Globus pallidus (tissue), 1 donor: Measurements from ENCODE around the gene MSI2.

Experiments
- DNase-seq: peaks from one replicate; pipeline ENCODE4 v3.0.0-alpha.2; 2015; ENCODE audit warnings: low spot score

MSI2 gene

GRCh38 chr17:57524839-57525568 lies 268.7 kb downstream of the MSI2 start:
- no peak for DNase-seq

DNA sequence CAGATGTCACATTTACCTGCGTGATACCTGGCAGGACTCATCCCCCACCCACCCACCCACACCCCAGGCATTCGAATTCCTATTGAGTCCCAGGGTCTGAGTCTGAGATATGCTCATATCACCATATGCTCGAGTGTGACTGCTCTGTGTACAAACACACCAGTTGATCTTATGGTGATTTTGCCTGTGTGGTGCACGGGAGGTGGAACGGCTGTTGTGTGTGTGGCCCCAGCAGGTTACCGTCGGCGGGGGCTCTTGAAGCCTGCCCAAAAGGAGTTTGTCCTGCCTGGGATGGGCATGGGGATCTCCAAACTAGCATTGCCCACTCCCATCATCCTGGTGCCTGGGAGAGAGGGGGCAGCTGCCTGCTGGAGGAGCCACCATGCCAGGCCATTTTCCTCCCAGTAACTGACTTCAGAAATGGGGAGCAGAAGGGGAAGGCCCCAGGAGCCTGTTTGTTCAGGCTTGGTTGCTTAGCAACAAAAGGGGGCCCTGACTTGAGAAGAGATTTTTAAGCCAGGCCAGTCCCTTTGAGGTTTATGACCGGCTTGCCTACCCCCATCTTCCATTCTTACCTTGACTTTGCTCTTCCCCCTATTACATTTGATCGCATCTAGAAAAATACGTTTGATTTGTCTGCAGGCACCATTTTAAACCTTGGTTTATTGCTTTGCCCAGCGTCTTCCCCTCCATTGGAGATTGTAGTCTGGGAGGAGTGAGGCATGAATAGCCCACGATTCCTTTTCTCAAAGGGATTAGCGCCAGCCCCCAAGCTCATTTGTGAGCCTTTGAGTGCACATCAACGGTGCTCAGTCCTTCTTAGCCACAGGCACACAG lies 271.1 kb downstream of the MSI2 start:
- no peak for DNase-seq

DNA sequence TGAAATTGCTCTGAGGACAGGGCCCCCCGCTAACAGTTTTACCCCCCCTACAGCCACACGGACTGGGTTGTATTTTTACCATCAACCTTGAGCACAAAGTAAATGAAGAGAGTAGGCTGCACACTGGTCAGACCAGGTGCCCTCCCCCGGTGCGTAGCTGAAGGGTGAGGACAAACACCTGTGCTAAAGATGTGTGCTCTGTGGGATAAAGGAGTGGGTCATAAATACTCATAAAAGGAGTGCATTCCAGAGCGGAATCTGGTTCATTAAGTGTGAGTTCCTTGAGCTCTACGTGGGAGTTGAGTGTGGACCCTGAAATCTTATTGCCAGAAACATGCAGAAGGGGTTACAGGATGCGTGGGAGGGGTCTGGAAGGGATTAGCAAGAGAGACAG lies 271.7 kb downstream of the MSI2 start:
- DNase-seq: no peak

GRCh38 chr17:57530026-57530425 lies 273.7 kb downstream of the MSI2 start:
- DNase-seq: no peak

DNA sequence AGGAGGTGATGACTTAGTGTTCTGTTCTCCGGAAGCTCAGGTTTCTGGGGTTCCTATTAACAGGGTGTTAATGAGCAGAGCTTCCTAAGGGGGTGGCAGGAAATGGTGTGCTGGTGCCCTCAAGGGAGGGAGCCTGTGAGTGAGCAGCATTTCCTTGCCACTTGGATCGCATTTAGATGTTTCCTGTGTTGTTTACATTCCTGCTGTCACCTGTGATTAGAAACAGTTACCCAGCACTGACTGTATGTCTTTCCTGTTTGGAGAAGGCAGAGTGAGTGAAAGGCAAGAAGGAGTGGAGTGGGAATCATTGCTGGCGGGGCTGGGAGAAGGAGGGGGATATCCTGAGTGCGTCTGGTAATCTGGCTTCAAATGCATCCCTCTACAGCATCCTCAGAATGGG lies 274.2 kb downstream of the MSI2 start:
- no peak for DNase-seq

GRCh38 chr17:57531078-57531477 lies 274.8 kb downstream of the MSI2 start:
- DNase-seq: no peak

DNA sequence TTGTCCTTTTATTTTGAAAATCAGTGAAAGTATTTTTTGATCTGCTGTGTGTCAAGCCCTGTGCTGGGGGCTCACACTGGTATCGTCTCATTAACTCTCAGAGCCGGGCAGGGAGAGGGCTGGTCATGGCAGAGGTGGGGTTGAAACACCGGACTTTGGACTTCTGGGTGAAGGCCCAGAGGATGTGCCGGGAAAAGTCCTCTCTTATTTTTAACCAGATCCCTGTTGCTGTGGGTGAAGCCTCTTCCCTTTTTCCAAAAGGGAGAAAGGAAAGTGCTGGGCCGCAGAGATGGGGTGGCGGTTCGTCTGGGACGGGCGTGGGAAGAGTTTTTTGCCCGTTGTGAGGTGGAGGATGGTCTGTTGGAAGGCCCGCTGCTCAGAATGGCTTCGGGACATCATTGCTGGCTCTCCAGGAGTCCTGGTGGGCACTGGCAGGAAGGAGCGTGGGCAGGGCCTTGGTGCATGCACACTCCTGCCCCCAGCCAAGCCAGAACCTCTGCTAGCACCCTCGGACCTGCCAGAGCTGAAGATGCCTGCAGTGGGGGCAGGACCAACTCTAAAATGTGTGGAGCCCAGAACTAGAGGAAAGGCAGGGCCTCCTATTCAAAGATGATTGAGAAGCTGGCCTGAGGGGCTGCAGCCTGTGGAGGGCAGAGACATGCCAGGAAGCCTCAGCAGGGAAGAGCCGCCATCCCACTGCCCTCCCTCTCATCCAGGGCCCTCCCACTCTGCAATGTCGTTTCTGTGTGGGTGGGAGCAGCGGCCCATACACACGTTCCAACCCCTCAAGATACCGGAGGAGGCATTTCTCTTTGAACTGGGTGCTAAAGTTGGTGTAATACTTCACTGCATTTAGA lies 275.6 kb downstream of the MSI2 start:
- DNase-seq: no peak

DNA sequence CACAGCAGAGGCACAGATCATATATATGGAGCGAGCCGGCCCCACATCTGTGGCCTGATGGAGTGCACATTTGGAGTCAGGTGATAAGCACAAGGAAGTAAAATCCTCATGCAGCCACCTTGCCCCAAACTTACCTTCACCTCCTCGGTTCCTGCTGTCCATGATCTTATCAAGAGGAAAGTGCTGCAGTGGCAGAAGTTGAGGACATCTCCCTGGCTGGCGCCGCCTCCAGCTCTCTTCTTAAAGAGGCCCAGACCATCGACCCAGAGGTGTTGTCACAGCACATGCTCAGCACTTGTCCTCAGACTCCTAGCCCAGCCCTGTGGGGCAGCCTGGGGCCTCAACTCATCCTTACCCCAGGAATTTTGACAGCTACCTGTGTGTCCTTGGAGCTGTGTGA lies 276.2 kb downstream of the MSI2 start:
- no peak for DNase-seq

DNA sequence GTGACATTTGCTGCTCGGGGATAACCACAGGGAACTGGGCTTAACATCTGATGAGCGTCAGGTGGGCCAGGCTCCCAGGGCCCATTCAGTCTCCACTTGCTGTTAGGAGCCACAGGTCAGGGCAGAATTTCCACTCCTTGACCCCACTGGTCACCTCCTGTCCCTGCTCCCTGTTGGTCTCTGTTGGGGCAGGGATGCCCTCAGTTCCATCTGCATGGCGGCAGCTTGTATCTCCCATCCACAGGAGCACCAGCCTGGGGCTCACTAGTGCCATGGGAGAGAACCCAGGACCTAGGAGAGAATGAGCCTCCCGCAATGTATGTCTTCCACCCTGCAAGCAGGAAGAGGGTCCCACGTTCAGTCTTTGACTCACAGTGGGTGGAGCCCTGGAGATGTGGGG lies 276.6 kb downstream of the MSI2 start:
- no peak for DNase-seq

DNA sequence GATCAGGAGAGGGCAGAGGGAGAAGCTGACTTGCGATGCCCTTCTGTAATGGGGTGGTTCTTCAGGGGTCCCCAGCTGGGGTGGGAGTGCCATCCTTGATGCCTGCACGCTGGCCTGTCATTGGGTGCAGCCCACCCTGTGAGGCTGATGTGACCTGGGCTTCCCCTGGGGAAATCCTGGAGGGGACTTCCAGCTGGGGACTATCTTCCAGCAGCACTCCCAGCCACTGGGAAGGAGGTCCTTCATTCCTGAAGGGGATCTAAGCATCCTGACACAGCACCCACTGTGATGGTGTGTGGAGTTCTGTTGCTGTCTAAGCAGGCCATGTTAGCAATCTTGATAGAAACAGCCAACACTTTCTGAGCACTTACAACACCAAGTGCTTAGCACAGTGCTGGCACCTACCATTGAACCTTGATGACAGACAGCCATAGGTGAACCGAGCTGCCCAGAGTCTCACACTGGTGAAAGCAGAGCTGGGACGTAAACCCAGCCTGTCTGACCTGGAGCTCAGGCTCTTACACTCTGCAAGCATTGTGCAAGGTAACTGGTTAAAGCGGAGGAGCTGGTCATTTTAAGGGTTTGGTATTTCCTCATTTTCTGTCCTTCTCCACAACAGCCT lies 277.5 kb downstream of the MSI2 start:
- DNase-seq: no peak

DNA sequence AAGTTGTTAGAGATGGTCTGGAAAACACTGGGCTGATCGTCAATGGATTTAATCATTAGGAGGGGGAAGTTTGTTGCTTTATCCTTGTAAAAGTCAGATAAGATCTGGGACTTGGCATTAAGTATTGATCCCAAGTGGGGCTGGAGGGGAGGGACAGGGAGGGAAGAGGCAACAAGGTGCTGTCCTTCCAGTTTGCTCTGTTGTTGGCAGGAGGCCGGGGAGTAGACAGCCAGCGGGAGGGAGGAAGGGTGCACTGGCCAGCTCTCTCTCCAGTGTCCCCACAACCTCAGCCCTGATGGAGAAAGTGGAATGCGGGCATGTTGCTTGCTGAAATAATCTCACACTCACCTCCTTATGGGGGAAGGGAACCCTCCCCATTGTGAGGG lies 278.5 kb downstream of the MSI2 start:
- DNase-seq: no peak

DNA sequence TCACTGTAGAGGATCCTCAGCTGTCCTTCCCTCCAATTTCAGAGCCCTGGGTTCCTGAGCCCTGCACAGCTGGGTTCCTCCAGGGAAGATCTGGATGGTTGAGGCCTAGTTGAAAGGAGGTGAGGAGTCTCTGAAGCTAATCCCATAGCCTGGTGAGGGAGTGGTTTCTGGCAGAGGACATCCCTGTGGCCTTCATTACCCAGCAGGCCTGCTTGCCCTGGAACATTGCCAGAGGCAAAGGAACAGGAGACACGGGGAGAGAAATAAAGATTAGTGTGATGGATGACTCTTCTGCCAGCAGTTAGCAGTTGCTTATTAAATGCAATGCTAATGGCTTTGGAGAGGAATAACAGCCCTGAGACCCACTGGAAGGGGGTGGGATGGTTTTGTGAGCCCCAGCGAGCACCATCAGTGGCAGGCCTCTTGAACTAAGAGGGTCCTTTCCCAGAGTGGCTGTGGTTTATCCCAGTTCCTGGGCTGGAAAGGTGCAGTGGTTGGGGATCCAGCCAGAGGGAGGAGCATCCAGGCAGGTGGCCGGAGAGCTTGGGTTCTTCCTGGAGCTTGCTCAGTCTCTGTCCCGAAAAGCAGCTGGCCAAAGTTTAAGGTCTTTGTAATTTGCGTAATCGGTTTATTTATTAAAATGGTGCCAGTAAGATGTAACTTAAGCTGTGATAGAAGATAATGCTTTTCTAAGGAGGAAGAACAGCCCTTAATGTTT lies 279.1 kb downstream of the MSI2 start:
- no peak for DNase-seq

DNA sequence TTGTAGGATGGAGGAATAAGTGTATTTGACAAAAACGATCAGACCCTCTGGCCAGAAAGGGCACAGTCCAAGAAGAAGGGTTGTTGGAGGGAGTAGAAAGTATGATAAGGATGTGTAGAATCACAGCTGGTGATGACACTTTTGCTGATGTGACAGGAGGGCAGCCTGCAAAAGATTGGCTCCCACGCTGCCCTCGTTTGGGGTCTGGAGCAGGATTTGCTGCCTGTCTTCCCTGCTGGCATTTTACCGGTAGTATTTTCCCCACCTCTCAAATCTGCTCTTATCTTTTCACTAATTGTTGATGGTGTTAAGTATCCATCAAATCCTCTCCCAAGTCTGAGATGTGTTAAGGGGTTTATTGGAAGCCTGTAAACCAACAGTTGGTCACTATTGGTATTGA lies 280.0 kb downstream of the MSI2 start:
- DNase-seq: no peak

DNA sequence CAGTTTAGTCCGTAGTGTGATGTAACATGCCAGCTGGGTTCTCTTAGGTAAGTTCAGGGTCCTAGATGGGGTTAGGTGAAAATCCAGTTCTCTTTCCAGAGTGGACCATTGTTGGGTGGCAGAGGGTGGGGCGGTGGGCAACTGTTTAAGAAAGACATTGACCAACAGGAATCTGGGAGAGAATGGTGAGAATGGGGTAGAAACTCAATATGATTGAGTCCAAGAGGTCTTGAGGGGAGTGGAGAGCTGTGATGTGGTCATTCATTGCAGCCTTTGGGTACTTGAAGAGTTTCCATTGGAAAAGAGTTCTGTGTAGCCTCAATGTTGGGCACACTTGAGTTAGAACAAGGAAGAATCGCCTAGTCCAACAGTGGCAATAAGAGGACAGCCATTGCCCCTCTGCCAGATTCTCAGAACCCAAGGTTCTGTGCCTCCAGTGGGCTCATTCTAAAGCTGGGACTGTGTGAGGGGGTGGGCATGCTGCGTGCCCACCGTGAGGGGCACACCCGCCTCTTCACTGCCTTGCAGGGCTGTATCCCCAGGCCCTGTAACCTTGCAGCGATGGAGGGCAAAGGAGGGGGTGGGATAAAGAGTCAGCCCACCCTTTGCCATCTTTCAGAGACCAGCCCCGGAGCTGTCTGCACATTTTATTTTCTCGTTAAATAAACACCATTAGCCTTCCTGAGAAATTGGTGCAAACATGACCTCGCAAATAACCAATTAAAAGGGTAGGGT lies 280.6 kb downstream of the MSI2 start:
- DNase-seq: no peak

DNA sequence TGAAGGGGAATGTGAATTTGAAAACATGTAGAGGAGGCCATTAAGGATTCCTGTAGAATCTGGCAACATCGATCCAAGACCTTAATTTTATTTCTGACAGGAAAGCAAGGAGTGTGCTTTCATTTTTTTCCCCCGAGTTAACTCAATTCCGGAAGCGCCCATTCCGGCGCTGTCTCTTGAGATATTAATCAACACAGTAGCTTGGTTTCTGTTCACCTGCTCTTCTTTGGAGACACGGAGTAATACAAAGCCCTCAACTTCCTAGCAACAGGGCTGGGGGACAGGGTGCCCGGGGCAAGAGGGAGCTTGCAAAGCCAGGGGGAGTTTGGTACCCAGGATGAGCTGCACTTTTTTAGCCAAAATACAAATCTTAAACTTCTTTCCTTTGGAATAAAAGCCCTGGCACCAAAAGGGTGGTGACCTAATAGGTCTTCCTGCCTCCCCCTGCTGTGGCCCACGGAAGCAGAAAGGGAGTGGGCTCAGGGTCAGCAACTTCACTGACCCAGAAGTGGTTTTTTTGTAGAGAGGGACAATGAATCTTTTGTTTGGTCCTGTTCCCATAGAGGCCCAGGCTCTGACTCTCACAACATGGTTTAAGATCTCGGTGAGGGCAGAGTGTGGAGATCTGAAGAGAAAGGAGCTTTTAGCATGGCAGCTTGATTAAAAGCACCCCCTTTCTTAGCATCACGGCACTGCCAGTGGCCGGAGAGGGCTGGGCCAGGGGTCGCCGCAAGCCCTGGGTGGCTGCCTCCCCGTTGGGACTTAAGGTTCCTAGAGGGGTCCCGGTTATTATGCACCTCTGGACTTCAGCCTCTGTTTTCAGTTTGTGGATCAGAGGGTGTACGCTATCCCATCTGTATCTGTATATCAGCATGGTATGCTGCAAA lies 281.4 kb downstream of the MSI2 start:
- no peak for DNase-seq

GRCh38 chr17:57538736-57539456 lies 282.6 kb downstream of the MSI2 start:
- DNase-seq: no peak

- DNase-seq: no peak
Observed at GRCh38 chr17:57539529-57540301, 283.4 kb downstream of the MSI2 start.

GRCh38 chr17:57540596-57540995 lies 284.3 kb downstream of the MSI2 start:
- no peak for DNase-seq
